ENCODE results near the gene IL27RA.

- TF ChIP-seq CTCF (IDR thresholded peaks at IDR 0.05) (no peak), POLR2A (IDR thresholded peaks at IDR 0.05) (no peak)
Observed at GRCh38 chr19:14015524-14016035, 16.0 kb upstream of the IL27RA start.

All from testis (tissue), 2 donors.